GM12891 (cell line): ENCODE data around the gene SMAD7.

ENCODE experiments used
- POU2F2 ChIP-seq: IDR thresholded peaks from 2 replicates; pipeline ENCODE4 v1.6.1; 2011; ENCODE audit warnings: low read depth, mild to moderate bottlenecking, control low read depth, low read length, moderate library complexity
- SPI1 ChIP-seq: IDR thresholded peaks from 2 replicates; pipeline ENCODE4 v1.6.1; 2011; ENCODE audit warnings: low read depth, low read length, control low read depth

GRCh38 chr18:48922226-48922800 lies 28.5 kb downstream of the SMAD7 start:
- no peak for TF ChIP-seq POU2F2
- no peak for TF ChIP-seq SPI1
